Measurements from ENCODE around the gene LCN15.

- TF ChIP-seq CTCF (optimal IDR thresholded peaks at IDR 0.05 in 1 of 3, IDR thresholded peaks at IDR 0.05 in 1 of 3, conservative IDR thresholded peaks at IDR 0.05 in 1 of 3; ENCODE audit: extremely low read depth in 1 of 3, insufficient read depth in 2 of 3, low read length in 3 of 3) (no peak), EZH2 (IDR thresholded peaks at IDR 0.05; ENCODE audit: low read length) (no peak)
These were observed 20.7 kb upstream of the LCN15 start for GRCh38 chr9:136784997-136785361.

All from keratinocyte (primary cell).